ENCODE measurements around the gene CGNL1. TPM values are rescaled to one million over a fixed set of nuclear protein-coding genes. Genes with fewer than 3 reads are reported as not detected.

The CGNL1 gene
- total and polyA plus RNA-seq, 7 donors: 0.18 to 2.2 (median 0.37) TPM

GRCh38 chr15:57405133-57405532 is 28.8 kb downstream of the CGNL1 start:
- intact Hi-C loops (cut with DNase I): no loop called here
- H3K36me3 ChIP-seq (ENCODE audit: insufficient read depth in 1 of 2, low read depth in 1 of 2): no peaks in the 10 kb centered on the region
- H3K27me3 ChIP-seq (ENCODE audit: insufficient read depth in 3 of 3, low read length in 2 of 3): no peaks in the 10 kb centered on the region
- WGBS, 3 donors: 63 to 77% (median 71%) methylated on average over 5 of the region's 5 CpGs
- H3K4me1 ChIP-seq: no peaks in the 10 kb centered on the region
- no peaks in the 10 kb centered on the region for H3K9me3 ChIP-seq
- H3K27ac ChIP-seq: no peak overlapping the region
- no peak overlapping the region for H3K4me3 ChIP-seq
- no peak for TF ChIP-seq CTCF (IDR thresholded peaks at IDR 0.05)
- DNase-seq (no peak), ATAC-seq (no peak)

GRCh38 chr15:57406062-57406772 is 29.9 kb downstream of the CGNL1 start:
- Histone ChIP-seq H3K27me3 (ENCODE audit: insufficient read depth in 3 of 3, low read length in 2 of 3) (no peaks in the 10 kb centered on the region), H3K27ac (no peak overlapping the region), H3K9me3 (no peaks in the 10 kb centered on the region), H3K36me3 (ENCODE audit: insufficient read depth in 1 of 2, low read depth in 1 of 2) (no peaks in the 10 kb centered on the region), H3K4me3 (no peak overlapping the region), H3K4me1 (no peaks in the 10 kb centered on the region)
- ATAC-seq (no peak), DNase-seq (no peak)
- WGBS, 3 donors: 78 to 87% (median 80%) methylated on average over 7 of the region's 7 CpGs
- TF ChIP-seq CTCF (IDR thresholded peaks at IDR 0.05): no peak
- intact Hi-C loops (cut with DNase I): no loop called here

- Histone ChIP-seq H3K4me1 (no peaks in the 10 kb centered on the region), H3K36me3 (ENCODE audit: insufficient read depth in 1 of 2, low read depth in 1 of 2) (no peaks in the 10 kb centered on the region), H3K27ac (no peak overlapping the region), H3K9me3 (no peaks in the 10 kb centered on the region), H3K27me3 (ENCODE audit: insufficient read depth in 3 of 3, low read length in 2 of 3) (no peaks in the 10 kb centered on the region), H3K4me3 (no peak overlapping the region)
- WGBS, 3 donors: 27 to 39% (median 34%) methylated on average over 3 of the region's 3 CpGs
- ATAC-seq (no peak), DNase-seq (no peak)
- TF ChIP-seq CTCF (IDR thresholded peaks at IDR 0.05): no peak
- intact Hi-C loops (cut with DNase I): no loop called here
Observed at GRCh38 chr15:57410373-57410772, 34.1 kb downstream of the CGNL1 start.

- Histone ChIP-seq H3K9me3 (no peaks in the 10 kb centered on the region), H3K27me3 (ENCODE audit: insufficient read depth in 3 of 3, low read length in 2 of 3) (no peaks in the 10 kb centered on the region), H3K27ac (no peak overlapping the region), H3K4me3 (no peak overlapping the region), H3K4me1 (no peaks in the 10 kb centered on the region), H3K36me3 (ENCODE audit: insufficient read depth in 1 of 2, low read depth in 1 of 2) (no peaks in the 10 kb centered on the region)
- no peak for ATAC-seq
- intact Hi-C loops (cut with DNase I): no loop called here
- no peak for DNase-seq
- WGBS, 3 donors: 72 to 78% (median 77%) methylated on average over 12 of the region's 12 CpGs
- no peak for TF ChIP-seq CTCF (IDR thresholded peaks at IDR 0.05)
Observed at GRCh38 chr15:57411945-57412768, 35.9 kb downstream of the CGNL1 start.
